Measurements from ENCODE around the gene ABCC3.

DNA sequence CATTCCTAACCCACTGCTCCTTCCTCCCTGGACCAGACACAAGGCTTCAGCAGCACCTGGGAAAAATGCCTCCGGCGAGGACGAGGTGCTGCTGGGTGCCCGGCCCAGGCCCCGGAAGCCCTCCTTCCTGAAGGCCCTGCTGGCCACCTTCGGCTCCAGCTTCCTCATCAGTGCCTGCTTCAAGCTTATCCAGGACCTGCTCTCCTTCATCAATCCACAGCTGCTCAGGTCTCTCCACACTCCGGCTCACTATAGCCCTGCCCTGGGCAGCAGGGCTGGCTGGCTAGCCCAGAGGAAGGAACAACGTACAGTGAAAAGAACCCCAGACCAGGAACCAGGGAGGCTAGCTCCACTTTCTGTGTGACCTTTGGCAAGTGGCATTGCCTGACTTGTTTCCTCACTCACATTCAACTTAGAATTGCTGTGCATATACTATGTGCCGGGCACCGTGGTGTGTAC lies 26.2 kb downstream of the ABCC3 start:
- TF ChIP-seq, protein P1, sequence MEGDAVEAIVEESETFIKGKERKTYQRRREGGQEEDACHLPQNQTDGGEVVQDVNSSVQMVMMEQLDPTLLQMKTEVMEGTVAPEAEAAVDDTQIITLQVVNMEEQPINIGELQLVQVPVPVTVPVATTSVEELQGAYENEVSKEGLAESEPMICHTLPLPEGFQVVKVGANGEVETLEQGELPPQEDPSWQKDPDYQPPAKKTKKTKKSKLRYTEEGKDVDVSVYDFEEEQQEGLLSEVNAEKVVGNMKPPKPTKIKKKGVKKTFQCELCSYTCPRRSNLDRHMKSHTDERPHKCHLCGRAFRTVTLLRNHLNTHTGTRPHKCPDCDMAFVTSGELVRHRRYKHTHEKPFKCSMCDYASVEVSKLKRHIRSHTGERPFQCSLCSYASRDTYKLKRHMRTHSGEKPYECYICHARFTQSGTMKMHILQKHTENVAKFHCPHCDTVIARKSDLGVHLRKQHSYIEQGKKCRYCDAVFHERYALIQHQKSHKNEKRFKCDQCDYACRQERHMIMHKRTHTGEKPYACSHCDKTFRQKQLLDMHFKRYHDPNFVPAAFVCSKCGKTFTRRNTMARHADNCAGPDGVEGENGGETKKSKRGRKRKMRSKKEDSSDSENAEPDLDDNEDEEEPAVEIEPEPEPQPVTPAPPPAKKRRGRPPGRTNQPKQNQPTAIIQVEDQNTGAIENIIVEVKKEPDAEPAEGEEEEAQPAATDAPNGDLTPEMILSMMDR (IDR thresholded peaks at IDR 0.05; ENCODE audit: insufficient read depth, low read length): no peak
- TF ChIP-seq, protein P2, sequence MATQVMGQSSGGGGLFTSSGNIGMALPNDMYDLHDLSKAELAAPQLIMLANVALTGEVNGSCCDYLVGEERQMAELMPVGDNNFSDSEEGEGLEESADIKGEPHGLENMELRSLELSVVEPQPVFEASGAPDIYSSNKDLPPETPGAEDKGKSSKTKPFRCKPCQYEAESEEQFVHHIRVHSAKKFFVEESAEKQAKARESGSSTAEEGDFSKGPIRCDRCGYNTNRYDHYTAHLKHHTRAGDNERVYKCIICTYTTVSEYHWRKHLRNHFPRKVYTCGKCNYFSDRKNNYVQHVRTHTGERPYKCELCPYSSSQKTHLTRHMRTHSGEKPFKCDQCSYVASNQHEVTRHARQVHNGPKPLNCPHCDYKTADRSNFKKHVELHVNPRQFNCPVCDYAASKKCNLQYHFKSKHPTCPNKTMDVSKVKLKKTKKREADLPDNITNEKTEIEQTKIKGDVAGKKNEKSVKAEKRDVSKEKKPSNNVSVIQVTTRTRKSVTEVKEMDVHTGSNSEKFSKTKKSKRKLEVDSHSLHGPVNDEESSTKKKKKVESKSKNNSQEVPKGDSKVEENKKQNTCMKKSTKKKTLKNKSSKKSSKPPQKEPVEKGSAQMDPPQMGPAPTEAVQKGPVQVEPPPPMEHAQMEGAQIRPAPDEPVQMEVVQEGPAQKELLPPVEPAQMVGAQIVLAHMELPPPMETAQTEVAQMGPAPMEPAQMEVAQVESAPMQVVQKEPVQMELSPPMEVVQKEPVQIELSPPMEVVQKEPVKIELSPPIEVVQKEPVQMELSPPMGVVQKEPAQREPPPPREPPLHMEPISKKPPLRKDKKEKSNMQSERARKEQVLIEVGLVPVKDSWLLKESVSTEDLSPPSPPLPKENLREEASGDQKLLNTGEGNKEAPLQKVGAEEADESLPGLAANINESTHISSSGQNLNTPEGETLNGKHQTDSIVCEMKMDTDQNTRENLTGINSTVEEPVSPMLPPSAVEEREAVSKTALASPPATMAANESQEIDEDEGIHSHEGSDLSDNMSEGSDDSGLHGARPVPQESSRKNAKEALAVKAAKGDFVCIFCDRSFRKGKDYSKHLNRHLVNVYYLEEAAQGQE (IDR thresholded peaks at IDR 0.05; ENCODE audit: insufficient replicate concordance, low read depth): no peak
- TF ChIP-seq POLR2AphosphoS5 (IDR thresholded peaks at IDR 0.05; ENCODE audit: low read depth): no peak

Data from HL-60 (cell line).